ENCODE data around the gene CYBRD1. TPM values are rescaled to one million over a fixed set of nuclear protein-coding genes. Genes with fewer than 3 reads are reported as not detected.
A peak's percentile ranks its signal among the peaks of the same experiment; 100 is the strongest.

CYBRD1 gene
- total and polyA plus RNA-seq, 2 donors (not counting 1 experiment from before 2014, with no cell fraction given) = 0.27 TPM; not detected in 1

DNA sequence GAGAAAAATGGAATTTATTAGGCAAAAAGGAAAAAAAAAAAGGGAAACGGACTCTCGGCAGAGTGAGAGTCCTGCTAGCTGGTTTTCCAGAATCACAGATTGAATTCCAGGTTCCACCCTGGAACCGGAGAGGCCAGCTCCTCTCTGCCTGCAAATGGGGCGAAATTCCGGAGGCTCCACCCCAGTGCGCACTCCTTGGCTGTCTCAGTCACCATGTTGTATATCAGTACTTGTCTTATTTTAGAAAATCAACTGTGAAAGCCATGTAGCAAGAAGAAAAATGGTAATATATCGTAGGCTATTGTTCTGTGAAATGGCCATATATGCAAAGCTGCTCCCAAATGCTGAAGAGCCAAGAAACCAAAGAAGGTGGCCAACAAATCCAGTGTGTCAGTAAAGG is 49.4 kb downstream of the CYBRD1 start:
- Mint-ChIP-seq H3K9me3 (ENCODE audit: insufficient read depth) (no peaks in the 10 kb centered on the region), H3K4me1 (peaks cover 6% of the 10 kb centered on the region), H3K27ac (no peak overlapping the region), H3K27me3 (peaks cover 8% of the 10 kb centered on the region), H3K4me3 (no peak overlapping the region)
- WGBS (ENCODE audit: insufficient coverage) = 79% methylated on average over 4 of the region's 7 CpGs
- DNase-seq = no peak
- no peak for ATAC-seq (ENCODE audit: low read depth)
- Histone ChIP-seq H3K4me2 (replicated peaks; ENCODE audit: low read depth, low read length, poor library complexity, severe bottlenecking) (no peak overlapping the region), H3K27me3 (replicated peaks in 1 of 4; ENCODE audit: control extremely low read depth in 1 of 4, control insufficient read depth in 3 of 4, insufficient read depth in 4 of 4, low read length in 3 of 4) (no peaks in the 10 kb centered on the region), H3K9ac (ENCODE audit: low read length) (no peak overlapping the region), H3K4me3 (ENCODE audit: control extremely low read depth in 1 of 5, extremely low read depth in 1 of 5, insufficient read depth in 1 of 5, low read depth in 2 of 5, low read length in 4 of 5) (no peak overlapping the region), H2AFZ (ENCODE audit: insufficient read depth, low read depth, low read length, poor library complexity, severe bottlenecking) (no peak overlapping the region), H3K4me1 (ENCODE audit: control insufficient read depth in 2 of 2, insufficient read depth in 2 of 2, low read length in 2 of 2) (peaks cover 0 to 4% of the 10 kb centered on the region in 2 donors), H4K20me1 (ENCODE audit: control insufficient read depth, insufficient read depth, low read length, poor library complexity, severe bottlenecking) (no peaks in the 10 kb centered on the region), H3K36me3 (replicated peaks in 1 of 2; ENCODE audit: control extremely low read depth in 1 of 2, control insufficient read depth in 1 of 2, extremely low read depth in 1 of 2, insufficient read depth in 2 of 2, low read length in 1 of 2) (no peaks in the 10 kb centered on the region), H3K27ac (ENCODE audit: low read length in 2 of 2) (no peak overlapping the region), H3K79me2 (ENCODE audit: control insufficient read depth, insufficient read depth, low read length) (no peaks in the 10 kb centered on the region), H3K9me3 (ENCODE audit: control extremely low read depth in 1 of 3, control insufficient read depth in 2 of 3, insufficient read depth in 1 of 3, low read length in 2 of 3) (peaks cover 0 to 3% (median 0%) of the 10 kb centered on the region in 3 donors)
- TF ChIP-seq, protein P1, sequence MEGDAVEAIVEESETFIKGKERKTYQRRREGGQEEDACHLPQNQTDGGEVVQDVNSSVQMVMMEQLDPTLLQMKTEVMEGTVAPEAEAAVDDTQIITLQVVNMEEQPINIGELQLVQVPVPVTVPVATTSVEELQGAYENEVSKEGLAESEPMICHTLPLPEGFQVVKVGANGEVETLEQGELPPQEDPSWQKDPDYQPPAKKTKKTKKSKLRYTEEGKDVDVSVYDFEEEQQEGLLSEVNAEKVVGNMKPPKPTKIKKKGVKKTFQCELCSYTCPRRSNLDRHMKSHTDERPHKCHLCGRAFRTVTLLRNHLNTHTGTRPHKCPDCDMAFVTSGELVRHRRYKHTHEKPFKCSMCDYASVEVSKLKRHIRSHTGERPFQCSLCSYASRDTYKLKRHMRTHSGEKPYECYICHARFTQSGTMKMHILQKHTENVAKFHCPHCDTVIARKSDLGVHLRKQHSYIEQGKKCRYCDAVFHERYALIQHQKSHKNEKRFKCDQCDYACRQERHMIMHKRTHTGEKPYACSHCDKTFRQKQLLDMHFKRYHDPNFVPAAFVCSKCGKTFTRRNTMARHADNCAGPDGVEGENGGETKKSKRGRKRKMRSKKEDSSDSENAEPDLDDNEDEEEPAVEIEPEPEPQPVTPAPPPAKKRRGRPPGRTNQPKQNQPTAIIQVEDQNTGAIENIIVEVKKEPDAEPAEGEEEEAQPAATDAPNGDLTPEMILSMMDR (IDR thresholded peaks at IDR 0.05) = no peak
- TF ChIP-seq EZH2 (IDR thresholded peaks at IDR 0.05; ENCODE audit: borderline replicate concordance, insufficient read depth, low read depth, low read length, poor library complexity, severe bottlenecking) = no peak
- ChIA-PET POLR2A (no interaction called here), CTCF (interaction anchor here (0.7 to 1.1 kb wide), 2 partner anchors 322 to 893 kb away, joined by 3 read pairs; partner anchors contain the start of gene SLC25A12)
- intact Hi-C loops (cut with micrococcal nuclease) = loop anchor here (5.0 kb wide), 4 partner anchors 249 to 1356 kb away; partner anchors contain the start of gene DLX2

DNA sequence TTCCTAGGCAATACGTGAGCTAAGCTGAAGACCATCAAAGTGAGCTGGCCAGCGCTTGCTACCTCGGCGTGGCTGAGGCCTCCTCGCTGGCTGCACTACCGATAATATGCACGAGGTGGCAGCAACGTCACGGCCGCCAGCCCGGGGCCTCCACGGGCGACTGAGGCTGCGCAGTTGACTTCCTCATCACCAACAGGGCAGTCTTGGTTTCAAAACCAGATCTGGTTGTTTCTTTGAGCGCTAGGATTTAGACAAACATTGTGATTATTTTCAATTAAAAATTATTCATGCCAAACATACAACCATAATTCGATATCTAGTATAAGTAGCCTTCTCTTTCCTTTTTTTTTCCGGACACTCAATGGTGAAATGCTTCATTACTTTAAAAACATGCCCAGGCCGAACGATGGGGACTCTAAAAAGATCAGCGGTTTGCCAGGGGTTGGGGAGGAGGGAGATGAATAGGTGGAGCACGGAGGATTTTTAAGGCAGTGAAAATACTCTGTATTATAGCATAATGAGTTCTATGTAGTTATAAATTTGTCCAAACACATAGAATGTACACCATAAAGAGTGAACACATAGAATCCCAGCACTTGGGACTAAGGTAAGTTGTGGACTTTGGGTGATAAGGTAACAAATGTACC is 52.0 kb downstream of the CYBRD1 start:
- H3K36me3 ChIP-seq (replicated peaks in 1 of 2; ENCODE audit: control extremely low read depth in 1 of 2, control insufficient read depth in 1 of 2, extremely low read depth in 1 of 2, insufficient read depth in 2 of 2, low read length in 1 of 2) = no peaks in the 10 kb centered on the region
- intact Hi-C loops (cut with micrococcal nuclease) = loop anchor here (1.0 to 5.0 kb wide), 6 partner anchors 252 to 1353 kb away; partner anchors contain the start of gene DLX2
- H3K9ac ChIP-seq (ENCODE audit: low read length) = peak overlapping the region; percentile 18
- H4K20me1 ChIP-seq (ENCODE audit: control insufficient read depth, insufficient read depth, low read length, poor library complexity, severe bottlenecking) = no peaks in the 10 kb centered on the region
- DNase-seq (peak; percentile 87), ATAC-seq (ENCODE audit: low read depth) (peak; percentile 100)
- no peaks in the 10 kb centered on the region for H3K79me2 ChIP-seq (ENCODE audit: control insufficient read depth, insufficient read depth, low read length)
- H3K9me3 ChIP-seq (ENCODE audit: control extremely low read depth in 1 of 3, control insufficient read depth in 2 of 3, insufficient read depth in 1 of 3, low read length in 2 of 3) = no peaks in the 10 kb centered on the region
- H3K4me3 ChIP-seq (ENCODE audit: control extremely low read depth in 1 of 5, extremely low read depth in 1 of 5, insufficient read depth in 1 of 5, low read depth in 2 of 5, low read length in 4 of 5) = peak overlapping the region in 1 of 5 experiments; percentile 5
- no peak overlapping the region for H3K27ac ChIP-seq (ENCODE audit: low read length in 2 of 2)
- H3K4me1 ChIP-seq (ENCODE audit: control insufficient read depth in 2 of 2, insufficient read depth in 2 of 2, low read length in 2 of 2) = peaks cover 0 to 4% of the 10 kb centered on the region in 2 donors
- peaks cover 6% of the 10 kb centered on the region for H3K4me1 Mint-ChIP-seq
- TF ChIP-seq, protein P1 (IDR thresholded peaks at IDR 0.05) = peak; percentile 97
- no peak for TF ChIP-seq EZH2 (IDR thresholded peaks at IDR 0.05; ENCODE audit: borderline replicate concordance, insufficient read depth, low read depth, low read length, poor library complexity, severe bottlenecking)
- no peaks in the 10 kb centered on the region for H3K27me3 ChIP-seq (replicated peaks in 1 of 4; ENCODE audit: control extremely low read depth in 1 of 4, control insufficient read depth in 3 of 4, insufficient read depth in 4 of 4, low read length in 3 of 4)
- no peaks in the 10 kb centered on the region for H3K9me3 Mint-ChIP-seq (ENCODE audit: insufficient read depth)
- H2AFZ ChIP-seq (ENCODE audit: insufficient read depth, low read depth, low read length, poor library complexity, severe bottlenecking) = peak overlapping the region; percentile 77
- H3K4me2 ChIP-seq (replicated peaks; ENCODE audit: low read depth, low read length, poor library complexity, severe bottlenecking) = peak overlapping the region; percentile 49
- POLR2A ChIA-PET = no interaction called here
- peaks cover 8% of the 10 kb centered on the region for H3K27me3 Mint-ChIP-seq
- CTCF ChIA-PET = interaction anchor here (0.5 to 3.0 kb wide), 12 partner anchors 10 to 1136 kb away, joined by 3 to 19 read pairs (median 4); no protein-coding TSS in a partner anchor
- H3K4me3 Mint-ChIP-seq = peak overlapping the region; percentile 37
- no peak overlapping the region for H3K27ac Mint-ChIP-seq
- WGBS (ENCODE audit: insufficient coverage) = 22% methylated on average over 11 of the region's 21 CpGs
